ENCODE results near the gene RANBP3L.

DNA sequence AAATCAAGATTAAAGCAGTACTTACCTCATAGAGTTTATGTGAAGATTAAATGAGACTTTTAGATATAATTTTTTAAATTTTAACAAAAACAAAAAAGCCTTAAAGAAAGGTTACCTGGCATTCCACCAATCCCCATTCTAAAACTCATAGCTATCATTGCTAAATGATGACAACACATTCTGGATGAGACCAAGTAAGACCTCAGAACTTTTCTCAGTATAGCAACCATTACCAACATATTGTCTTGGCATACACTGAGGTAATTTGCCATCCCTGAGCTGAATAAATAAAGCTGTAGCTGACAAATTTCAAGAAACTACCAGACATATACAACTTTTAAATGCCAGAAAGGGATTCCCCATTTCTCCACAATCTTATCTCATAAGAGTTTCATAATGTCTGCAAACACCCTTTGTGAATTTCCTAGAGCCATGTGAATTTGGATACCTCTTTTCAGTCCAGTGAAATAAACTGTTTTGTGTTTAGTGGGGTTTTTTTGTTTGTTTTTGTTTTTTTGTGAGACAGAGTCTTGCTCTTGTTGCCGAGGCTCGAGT is 29.5 kb downstream of the RANBP3L start:
- TF ChIP-seq POLR2A (IDR thresholded peaks at IDR 0.05; ENCODE audit: low read depth) (no peak), POLR2AphosphoS5 (IDR thresholded peaks at IDR 0.05) (no peak)

All from esophagus muscularis mucosa (tissue), 2 donors.